A673 (cell line): ENCODE data around the gene KLHDC3.

Source experiments
- CTCF ChIP-seq: fragments of 300-800, 200-600 bp; sonication (generic); conservative IDR thresholded peaks from 2 replicates; pipeline ENCODE4 v1.5.1; 2017; ENCODE audit warnings: low read depth, mild to moderate bottlenecking, antibody characterized with exemption, low read length, moderate library complexity, mixed read lengths
- EZH2 ChIP-seq: fragments of 200-600 bp; sonication (generic); IDR thresholded peaks from 2 replicates; pipeline ENCODE4 v1.6.1; 2017; ENCODE audit warnings: borderline replicate concordance, low read depth, mild to moderate bottlenecking, mixed read lengths, antibody characterized with exemption, low read length; ENCODE audit not compliant: poor library complexity, severe bottlenecking

- TF ChIP-seq CTCF (no peak), EZH2 (no peak)
Observed at GRCh38 chr6:43016943-43017334, 2.9 kb downstream of the KLHDC3 start.
